ENCODE results near the gene AGBL1.

DNA sequence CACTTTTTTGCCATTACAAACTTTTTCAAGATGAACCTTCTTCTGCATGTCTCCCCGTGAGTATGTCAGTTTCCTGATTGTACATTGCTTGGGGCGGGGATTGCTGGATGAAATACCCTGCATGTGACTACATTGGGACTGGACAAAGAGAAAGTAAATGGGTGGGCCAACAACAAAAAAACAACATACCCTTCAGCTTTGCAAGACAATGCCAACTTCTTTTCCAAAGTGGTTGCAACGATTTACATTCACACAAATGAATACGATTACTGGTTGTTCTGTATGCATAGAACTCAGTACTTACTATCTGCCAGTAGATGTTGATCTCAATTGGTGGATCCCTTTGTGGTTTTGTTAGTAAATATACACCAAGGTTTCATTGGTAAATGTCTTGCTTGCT lies 908.4 kb downstream of the AGBL1 start:
- TF ChIP-seq, protein P1, sequence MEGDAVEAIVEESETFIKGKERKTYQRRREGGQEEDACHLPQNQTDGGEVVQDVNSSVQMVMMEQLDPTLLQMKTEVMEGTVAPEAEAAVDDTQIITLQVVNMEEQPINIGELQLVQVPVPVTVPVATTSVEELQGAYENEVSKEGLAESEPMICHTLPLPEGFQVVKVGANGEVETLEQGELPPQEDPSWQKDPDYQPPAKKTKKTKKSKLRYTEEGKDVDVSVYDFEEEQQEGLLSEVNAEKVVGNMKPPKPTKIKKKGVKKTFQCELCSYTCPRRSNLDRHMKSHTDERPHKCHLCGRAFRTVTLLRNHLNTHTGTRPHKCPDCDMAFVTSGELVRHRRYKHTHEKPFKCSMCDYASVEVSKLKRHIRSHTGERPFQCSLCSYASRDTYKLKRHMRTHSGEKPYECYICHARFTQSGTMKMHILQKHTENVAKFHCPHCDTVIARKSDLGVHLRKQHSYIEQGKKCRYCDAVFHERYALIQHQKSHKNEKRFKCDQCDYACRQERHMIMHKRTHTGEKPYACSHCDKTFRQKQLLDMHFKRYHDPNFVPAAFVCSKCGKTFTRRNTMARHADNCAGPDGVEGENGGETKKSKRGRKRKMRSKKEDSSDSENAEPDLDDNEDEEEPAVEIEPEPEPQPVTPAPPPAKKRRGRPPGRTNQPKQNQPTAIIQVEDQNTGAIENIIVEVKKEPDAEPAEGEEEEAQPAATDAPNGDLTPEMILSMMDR (IDR thresholded peaks at IDR 0.05) = no peak
- no peak for TF ChIP-seq EZH2 (IDR thresholded peaks at IDR 0.05)

All from neural progenitor cell (in vitro differentiated cells).